Measurements from ENCODE around the gene PCAT6. TPM values are rescaled to one million over a fixed set of nuclear protein-coding genes. Genes with fewer than 3 reads are reported as not detected.

Gene PCAT6
- total and polyA plus RNA-seq, 7 donors: 0.14 to 4.1 (median 0.57) TPM

DNA sequence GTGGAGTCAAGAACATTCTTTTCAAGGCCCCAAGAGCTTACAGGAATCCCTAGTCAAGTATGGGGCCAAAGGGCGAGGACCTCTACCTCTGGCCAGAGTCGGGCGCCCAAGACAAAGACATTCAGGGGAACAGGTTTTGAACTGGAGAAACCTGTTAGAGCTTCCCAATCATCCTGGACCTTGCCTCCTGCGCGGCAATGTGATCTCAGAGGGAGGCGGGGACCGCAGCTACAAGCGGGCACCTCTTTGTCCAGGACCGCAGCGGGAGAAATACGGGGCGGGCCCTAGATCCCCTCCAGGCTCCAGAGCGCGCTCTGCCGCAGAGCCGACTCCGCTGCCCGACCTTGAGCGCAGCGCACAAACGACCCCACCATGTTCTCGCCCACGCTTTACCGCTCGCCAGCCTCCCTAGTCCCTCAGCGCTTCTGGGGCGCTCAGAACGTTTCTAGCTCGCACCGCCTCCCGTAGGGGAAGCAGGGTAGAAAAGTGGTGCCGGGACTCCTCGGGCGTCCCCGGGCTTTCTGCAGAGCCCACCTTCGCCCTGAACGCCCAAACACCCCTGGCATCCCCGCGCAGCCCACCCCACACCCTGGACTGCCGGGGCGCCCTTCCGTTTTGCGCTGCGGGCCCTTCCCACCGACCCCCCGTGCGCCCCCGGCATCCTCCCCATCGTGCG, 50.1 kb downstream of the PCAT6 start:
- 4% methylated on average over 39 to 50 of the region's 50 CpGs for WGBS, 3 donors
- intact Hi-C loops (cut with DNase I): no loop called here
- H3K27me3 ChIP-seq (ENCODE audit: insufficient read depth in 3 of 3, low read length in 2 of 3): peaks cover 0 to 3% (median 0%) of the 10 kb centered on the region in 3 donors
- H3K9me3 ChIP-seq: no peaks in the 10 kb centered on the region
- no peak for TF ChIP-seq CTCF (IDR thresholded peaks at IDR 0.05)
- ATAC-seq (peak; percentile 29 to 55 (median 38)), DNase-seq (peak; percentile 17 to 57)
- peaks cover 2% of the 10 kb centered on the region for H3K4me1 ChIP-seq
- H3K36me3 ChIP-seq (ENCODE audit: insufficient read depth in 1 of 2, low read depth in 1 of 2): no peaks in the 10 kb centered on the region
- H3K4me3 ChIP-seq: peak overlapping the region; percentile 69
- no peak overlapping the region for H3K27ac ChIP-seq

Other genes starting within 250 kb of the PCAT6 start
- under 1 TPM in 1 of 4 donors, not detected in 3; 0.02 TPM for gene SYT2, start 100.5 kb upstream of the PCAT6 start, total RNA-seq
- under 1 TPM in 1 of 3 donors, not detected in 2; 0.01 TPM for gene SYT2, start 100.5 kb upstream of the PCAT6 start, polyA plus RNA-seq
- gene KDM5B, start 2.5 kb upstream of the PCAT6 start, total RNA-seq: 10 to 100 TPM; 10.7 to 13.9 (median 12.3) TPM
- gene KDM5B, start 2.5 kb upstream of the PCAT6 start, polyA plus RNA-seq: 1 to 10 TPM; 2.4 to 3.3 (median 3.2) TPM
- gene RABIF, start 78.2 kb downstream of the PCAT6 start, total RNA-seq: 1 to 10 TPM; 3.6 to 7.0 (median 5.8) TPM
- gene RABIF, start 78.2 kb downstream of the PCAT6 start, polyA plus RNA-seq: 10 to 100 TPM in 1 of 3 donors, 1 to 10 TPM in 2; 7.0 to 12.1 (median 8.5) TPM
- gene KLHL12, start 116.3 kb downstream of the PCAT6 start, total RNA-seq: 10 to 100 TPM; 14.3 to 19.8 (median 16.1) TPM
- 10 to 100 TPM in 2 of 3 donors, 1 to 10 TPM in 1; 7.4 to 27.4 (median 16.5) TPM for gene KLHL12, start 116.3 kb downstream of the PCAT6 start, polyA plus RNA-seq
- gene ADIPOR1, start 147.4 kb downstream of the PCAT6 start, total RNA-seq: 10 to 100 TPM; 64.4 to 91.0 (median 72.1) TPM
- gene ADIPOR1, start 147.4 kb downstream of the PCAT6 start, polyA plus RNA-seq: 100 to 1,000 TPM in 1 of 3 donors, 10 to 100 TPM in 2; 75.3 to 127 (median 95.8) TPM
- gene CYB5R1, start 156.3 kb downstream of the PCAT6 start, total RNA-seq: 100 to 1,000 TPM; 395 to 772 (median 630) TPM
- gene CYB5R1, start 156.3 kb downstream of the PCAT6 start, polyA plus RNA-seq: 100 to 1,000 TPM; 255 to 500 (median 354) TPM
- 10 to 100 TPM; 17.1 to 25.6 (median 19.2) TPM for gene TMEM183A, start 196.4 kb downstream of the PCAT6 start, total RNA-seq
- 10 to 100 TPM; 19.0 to 33.9 (median 29.9) TPM for gene TMEM183A, start 196.4 kb downstream of the PCAT6 start, polyA plus RNA-seq
- 10 to 100 TPM; 29.1 to 99.8 (median 51.5) TPM for gene PPFIA4, start 215.5 kb downstream of the PCAT6 start, total RNA-seq
- 10 to 100 TPM in 2 of 3 donors, 1 to 10 TPM in 1; 8.3 to 28.3 (median 14.1) TPM for gene PPFIA4, start 215.5 kb downstream of the PCAT6 start, polyA plus RNA-seq

All from psoas muscle (tissue), 8 donors.